CD4-positive, alpha-beta T cell treated with Interleukin-4 for 1 hour (primary cell): ENCODE data around the gene ADSS2.
"Not testable (repeated sequence)": the region's sequence is repeated elsewhere in the genome, so short reads cannot be mapped to it uniquely, and the experiment has no call there.

Experiments used
- DNase-seq, 2 donors: peaks; one replicate each; pipeline ENCODE4 v3.0.0-alpha.2; 2020 to 2022

Gene ADSS2

GRCh38 chr1:244451539-244451950 is at the start of gene ADSS2:
Gene ADSS2 (minus strand): TSS chr1:244451909. CDS start chr1:244451817, 92 bp downstream.
- no peak for DNase-seq

GRCh38 chr1:244500515-244500914 is 48.8 kb upstream of the ADSS2 start:
- not testable (repeated sequence) for DNase-seq

DNA sequence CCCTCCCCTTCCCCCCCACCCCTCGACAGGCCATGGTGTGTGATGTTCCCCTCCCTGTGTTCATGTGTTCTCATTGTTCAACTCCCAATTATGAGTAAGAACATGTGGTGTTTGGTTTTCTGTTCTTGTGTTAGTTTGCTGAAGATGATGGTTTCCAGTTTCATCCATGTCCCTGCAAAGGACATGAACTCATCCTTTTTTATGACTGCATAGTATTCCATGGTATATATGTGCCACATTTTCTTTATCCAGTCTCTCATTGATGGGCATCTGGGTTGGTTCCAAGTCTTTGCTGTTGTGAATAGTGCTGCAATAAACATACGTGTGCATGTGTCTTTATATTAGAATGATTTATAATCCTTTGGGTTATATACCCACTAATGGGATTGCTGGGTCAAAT is 47.8 kb upstream of the ADSS2 start:
- DNase-seq: not testable (repeated sequence)

- no peak for DNase-seq
Measured at GRCh38 chr1:244497805-244498204, 46.1 kb upstream of the ADSS2 start.

- DNase-seq: no peak
Measured at GRCh38 chr1:244496186-244496585, 44.5 kb upstream of the ADSS2 start.

GRCh38 chr1:244494653-244495052 is 42.9 kb upstream of the ADSS2 start:
- no peak for DNase-seq

- DNase-seq: not testable (repeated sequence)
Measured at GRCh38 chr1:244484971-244485370, 33.3 kb upstream of the ADSS2 start.

- no peak for DNase-seq
Measured at GRCh38 chr1:244473059-244473605, 21.4 kb upstream of the ADSS2 start.

GRCh38 chr1:244466724-244467123 is 15.0 kb upstream of the ADSS2 start:
- DNase-seq: no peak

GRCh38 chr1:244461245-244462071 is 9.7 kb upstream of the ADSS2 start, which contains the start of gene CATSPERE:
Gene CATSPERE (plus strand): TSS chr1:244461273. CDS start chr1:244461430, 157 bp downstream.
- DNase-seq: peak; percentile 75 to 78

- peak; percentile 20 to 36 for DNase-seq
Measured at GRCh38 chr1:244460197-244460596, 8.5 kb upstream of the ADSS2 start.

- no peak for DNase-seq
Measured at GRCh38 chr1:244458781-244459180, 7.1 kb upstream of the ADSS2 start.

DNA sequence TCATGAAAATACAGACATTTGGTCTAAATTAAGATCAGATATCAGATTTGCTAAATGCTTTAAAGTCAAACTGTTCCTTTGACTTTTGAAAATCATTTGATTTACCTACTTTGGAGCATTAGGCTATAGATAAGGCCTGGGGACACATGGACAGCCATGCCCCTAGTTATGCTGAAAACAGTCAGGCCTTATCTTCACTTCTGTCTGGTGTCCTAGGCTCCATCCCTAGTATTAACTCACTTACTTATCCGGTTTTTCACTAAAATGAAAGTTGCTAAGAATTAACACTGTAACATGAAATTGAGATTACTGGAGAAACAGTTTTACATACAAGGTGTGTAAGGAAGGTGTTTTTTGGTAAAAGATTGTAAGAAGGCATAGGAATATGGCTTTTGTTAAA is 4.9 kb upstream of the ADSS2 start:
- DNase-seq: no peak

DNA sequence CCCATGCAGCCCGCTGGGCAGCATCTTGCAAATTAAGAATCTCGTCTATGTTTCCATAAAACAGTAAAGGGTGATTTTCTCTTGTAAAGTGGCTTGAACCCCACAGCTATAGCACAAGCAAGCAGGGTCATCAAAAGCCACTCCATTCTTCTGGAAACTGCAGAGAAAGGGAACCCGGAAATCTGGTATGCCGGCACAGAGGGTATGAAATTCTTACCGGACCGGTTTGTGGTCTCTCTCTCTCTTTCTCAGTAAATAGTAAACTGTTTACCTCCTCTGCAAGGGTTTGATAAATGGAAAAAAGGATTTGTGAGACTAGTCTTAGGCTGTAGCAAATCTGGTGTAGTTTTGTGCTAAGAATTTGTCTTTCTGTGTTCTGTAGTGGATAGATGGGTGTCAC is 2.7 kb upstream of the ADSS2 start:
- DNase-seq: no peak

- peak; percentile 99 for DNase-seq
Measured at GRCh38 chr1:244451951-244452795, 464 bp upstream of the ADSS2 start.

GRCh38 chr1:244450597-244451538 is 841 bp downstream of the ADSS2 start:
- peak; percentile 56 to 68 for DNase-seq

- DNase-seq: no peak
Measured at GRCh38 chr1:244449936-244450508, 1.7 kb downstream of the ADSS2 start.

GRCh38 chr1:244448279-244449036 is 3.3 kb downstream of the ADSS2 start:
- DNase-seq: no peak

DNA sequence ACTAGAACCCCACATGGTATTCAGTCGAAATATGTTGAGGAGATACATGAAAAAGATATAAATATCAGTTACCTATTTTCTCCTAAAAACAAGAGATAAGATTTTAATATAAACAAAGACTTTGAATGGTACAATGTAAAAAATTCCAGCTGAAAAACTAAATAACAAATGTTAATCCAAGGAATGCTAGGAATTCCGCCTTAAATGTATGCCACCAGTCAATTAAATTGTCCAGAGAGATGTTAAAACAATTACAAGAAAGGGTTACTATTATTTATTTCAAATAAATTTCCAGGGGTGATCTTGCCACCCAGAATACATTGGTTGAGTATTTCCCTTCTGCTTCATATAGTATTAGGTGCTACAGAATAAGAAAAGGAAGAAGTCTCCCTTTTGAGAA is 4.2 kb downstream of the ADSS2 start:
- DNase-seq: no peak

DNA sequence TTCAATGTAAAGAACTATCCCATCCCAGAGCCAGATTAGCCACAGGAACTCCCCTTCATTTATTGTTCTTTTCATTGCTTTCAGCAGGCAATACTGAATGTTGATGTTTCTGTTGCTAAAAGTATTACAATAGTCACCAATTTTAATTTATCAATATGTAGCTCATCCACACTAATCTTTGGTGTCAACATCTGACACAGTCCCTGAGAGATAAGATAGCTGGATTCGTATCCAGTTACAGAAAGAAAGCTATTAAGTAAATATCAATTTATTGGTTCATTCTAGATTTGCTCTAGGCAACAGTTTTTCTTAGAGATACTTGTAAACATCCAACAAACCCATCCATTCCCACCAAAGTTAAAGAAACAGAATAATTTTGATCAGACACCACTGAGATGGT is 4.7 kb downstream of the ADSS2 start:
- no peak for DNase-seq
